Measurements from ENCODE around the gene MRGPRE.

The MRGPRE gene

DNA sequence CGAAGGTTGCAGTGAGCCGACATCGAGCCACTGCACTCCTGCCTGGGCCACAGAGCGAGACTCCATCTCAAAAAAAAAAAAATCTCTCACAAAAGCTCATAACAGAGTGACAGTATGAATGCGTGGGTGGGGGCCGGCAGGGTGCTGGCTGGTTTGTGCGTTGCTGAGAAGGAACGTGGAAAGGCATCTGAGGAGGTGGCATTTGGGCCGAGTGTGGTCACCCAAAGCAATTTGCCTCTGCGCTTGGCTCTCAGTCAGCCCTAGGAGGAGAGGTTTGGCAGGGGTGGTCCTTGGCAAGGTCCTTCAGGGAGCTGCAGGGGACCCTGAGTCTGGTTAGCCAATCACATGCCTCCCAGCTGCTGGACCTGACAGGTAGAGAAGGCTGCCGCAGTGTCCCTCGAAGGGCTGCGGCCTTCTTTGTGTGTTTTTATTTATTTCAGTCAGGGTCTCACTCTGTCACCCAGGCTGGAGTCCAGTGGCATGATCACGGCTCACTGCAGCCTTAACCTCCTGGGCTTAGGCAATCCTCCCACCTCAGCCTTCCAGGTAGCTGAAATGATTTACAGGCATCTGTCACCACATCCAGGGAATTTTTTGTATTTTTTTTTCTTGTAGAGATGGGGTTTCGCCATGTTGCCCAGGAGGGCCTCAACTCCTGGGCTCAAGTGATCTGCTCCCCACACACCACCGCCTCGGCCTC is 43.6 kb downstream of the MRGPRE start:
- Histone ChIP-seq H3F3A (ENCODE audit: insufficient read depth) (no peaks in the 10 kb centered on the region), H3K9ac (ENCODE audit: low read length) (no peak overlapping the region), H2AFZ (ENCODE audit: low read depth, low read length, severe bottlenecking) (no peak overlapping the region), H3K36me3 (ENCODE audit: low read length) (no peaks in the 10 kb centered on the region), H3K27me3 (ENCODE audit: low read length) (no peaks in the 10 kb centered on the region), H3K9me2 (replicated peaks; ENCODE audit: insufficient read depth, low read length) (no peaks in the 10 kb centered on the region), H3K9me3 (ENCODE audit: insufficient read depth, low read length) (no peaks in the 10 kb centered on the region), H4K20me1 (ENCODE audit: low read depth, low read length) (no peaks in the 10 kb centered on the region), H3K27ac (ENCODE audit: low read depth, low read length) (no peak overlapping the region), H3K4me3 (ENCODE audit: insufficient read depth, low read length, poor library complexity, severe bottlenecking) (no peak overlapping the region), H3K4me2 (ENCODE audit: low read depth, low read length, poor library complexity, severe bottlenecking) (no peak overlapping the region), H3K79me2 (ENCODE audit: insufficient read depth, low read length) (no peaks in the 10 kb centered on the region)
- no peak for TF ChIP-seq EZH2phosphoT487 (conservative IDR thresholded peaks at IDR 0.05; ENCODE audit: low read length)
- TF ChIP-seq, protein P1, sequence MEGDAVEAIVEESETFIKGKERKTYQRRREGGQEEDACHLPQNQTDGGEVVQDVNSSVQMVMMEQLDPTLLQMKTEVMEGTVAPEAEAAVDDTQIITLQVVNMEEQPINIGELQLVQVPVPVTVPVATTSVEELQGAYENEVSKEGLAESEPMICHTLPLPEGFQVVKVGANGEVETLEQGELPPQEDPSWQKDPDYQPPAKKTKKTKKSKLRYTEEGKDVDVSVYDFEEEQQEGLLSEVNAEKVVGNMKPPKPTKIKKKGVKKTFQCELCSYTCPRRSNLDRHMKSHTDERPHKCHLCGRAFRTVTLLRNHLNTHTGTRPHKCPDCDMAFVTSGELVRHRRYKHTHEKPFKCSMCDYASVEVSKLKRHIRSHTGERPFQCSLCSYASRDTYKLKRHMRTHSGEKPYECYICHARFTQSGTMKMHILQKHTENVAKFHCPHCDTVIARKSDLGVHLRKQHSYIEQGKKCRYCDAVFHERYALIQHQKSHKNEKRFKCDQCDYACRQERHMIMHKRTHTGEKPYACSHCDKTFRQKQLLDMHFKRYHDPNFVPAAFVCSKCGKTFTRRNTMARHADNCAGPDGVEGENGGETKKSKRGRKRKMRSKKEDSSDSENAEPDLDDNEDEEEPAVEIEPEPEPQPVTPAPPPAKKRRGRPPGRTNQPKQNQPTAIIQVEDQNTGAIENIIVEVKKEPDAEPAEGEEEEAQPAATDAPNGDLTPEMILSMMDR (IDR thresholded peaks at IDR 0.05; ENCODE audit: insufficient read depth, low read length, poor library complexity, severe bottlenecking), result no peak

DNA sequence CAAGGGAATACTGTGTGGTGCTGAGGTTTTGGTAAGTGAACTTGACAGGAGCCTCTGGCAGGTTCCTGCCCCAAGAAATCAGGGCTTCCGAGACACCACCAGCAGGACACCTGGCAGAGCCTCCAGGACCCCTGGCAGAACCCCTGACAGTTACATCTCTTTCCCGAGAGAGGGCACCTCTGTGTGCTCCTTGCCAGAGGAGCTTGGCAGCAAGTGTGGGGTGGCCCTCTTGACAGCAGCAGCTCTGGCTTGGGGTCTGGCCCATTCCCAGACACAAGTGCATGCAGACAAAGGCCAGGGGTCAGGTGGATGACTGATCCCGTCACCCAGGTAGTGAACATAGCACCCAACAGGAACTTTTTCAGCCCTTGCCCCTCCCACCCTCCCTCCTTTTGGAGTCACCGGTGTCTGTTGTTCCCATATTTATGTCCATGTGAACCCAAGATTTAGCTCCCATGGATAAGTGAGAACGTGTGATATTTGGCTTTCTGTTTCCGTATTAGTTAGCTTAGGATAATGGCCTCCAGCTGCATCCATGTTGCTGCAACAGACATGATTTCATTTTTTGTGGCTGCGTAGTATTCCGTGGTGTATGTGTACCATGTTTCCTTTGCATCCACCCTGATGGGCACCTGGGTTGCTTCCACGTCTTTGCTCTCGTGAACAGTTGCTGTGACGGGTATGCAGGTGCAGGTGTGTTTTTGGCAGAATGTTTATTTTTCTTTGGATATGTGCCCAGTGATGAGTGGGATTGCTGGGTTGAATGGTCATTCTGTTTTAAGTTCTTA is 45.9 kb downstream of the MRGPRE start:
- no peak overlapping the region for H2AFZ ChIP-seq (ENCODE audit: low read depth, low read length, severe bottlenecking)
- H3K4me3 ChIP-seq (ENCODE audit: insufficient read depth, low read length, poor library complexity, severe bottlenecking), result no peak overlapping the region
- TF ChIP-seq EZH2phosphoT487 (conservative IDR thresholded peaks at IDR 0.05; ENCODE audit: low read length), result no peak
- TF ChIP-seq, protein P1 (IDR thresholded peaks at IDR 0.05; ENCODE audit: insufficient read depth, low read length, poor library complexity, severe bottlenecking), result no peak
- no peaks in the 10 kb centered on the region for H3K9me2 ChIP-seq (replicated peaks; ENCODE audit: insufficient read depth, low read length)
- H3F3A ChIP-seq (ENCODE audit: insufficient read depth), result no peaks in the 10 kb centered on the region
- no peak overlapping the region for H3K4me2 ChIP-seq (ENCODE audit: low read depth, low read length, poor library complexity, severe bottlenecking)
- no peaks in the 10 kb centered on the region for H3K27me3 ChIP-seq (ENCODE audit: low read length)
- no peaks in the 10 kb centered on the region for H3K36me3 ChIP-seq (ENCODE audit: low read length)
- no peaks in the 10 kb centered on the region for H4K20me1 ChIP-seq (ENCODE audit: low read depth, low read length)
- no peaks in the 10 kb centered on the region for H3K79me2 ChIP-seq (ENCODE audit: insufficient read depth, low read length)
- H3K27ac ChIP-seq (ENCODE audit: low read depth, low read length), result no peak overlapping the region
- no peaks in the 10 kb centered on the region for H3K9me3 ChIP-seq (ENCODE audit: insufficient read depth, low read length)
- no peak overlapping the region for H3K9ac ChIP-seq (ENCODE audit: low read length)

DNA sequence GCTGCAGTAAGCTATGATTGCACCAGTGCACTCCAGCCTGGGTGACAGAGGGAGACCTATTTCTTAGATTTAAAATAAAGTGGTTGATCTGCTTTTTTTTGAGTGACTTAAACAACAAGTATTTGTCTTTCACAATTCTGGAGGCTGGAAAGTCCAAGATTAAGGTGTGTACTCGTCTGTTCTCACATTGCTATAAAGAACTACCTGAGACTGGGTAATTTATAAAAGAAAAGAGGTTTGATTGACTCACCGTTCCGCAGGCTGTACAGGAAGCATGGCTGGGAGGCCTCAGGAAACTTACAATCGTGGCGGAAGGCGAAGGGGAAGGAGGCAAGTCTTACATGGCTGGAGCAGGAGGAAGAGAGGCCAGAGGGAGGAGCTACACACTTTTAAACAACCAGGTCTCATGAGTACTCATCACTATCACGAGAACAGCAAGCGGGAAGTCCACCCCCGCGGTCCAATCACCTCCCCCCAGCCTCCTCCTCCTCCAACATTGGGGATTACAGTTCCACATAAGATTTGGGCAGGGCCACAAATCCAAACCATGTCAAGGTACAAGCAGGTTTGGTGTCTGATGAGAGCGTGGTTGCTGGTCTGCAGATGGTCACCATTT is 47.4 kb downstream of the MRGPRE start:
- Histone ChIP-seq H2AFZ (ENCODE audit: low read depth, low read length, severe bottlenecking) (no peak overlapping the region), H3K9ac (ENCODE audit: low read length) (no peak overlapping the region), H3K36me3 (ENCODE audit: low read length) (no peaks in the 10 kb centered on the region), H3K9me3 (ENCODE audit: insufficient read depth, low read length) (no peaks in the 10 kb centered on the region), H3F3A (ENCODE audit: insufficient read depth) (no peaks in the 10 kb centered on the region), H3K79me2 (ENCODE audit: insufficient read depth, low read length) (no peaks in the 10 kb centered on the region), H4K20me1 (ENCODE audit: low read depth, low read length) (no peaks in the 10 kb centered on the region), H3K27ac (ENCODE audit: low read depth, low read length) (no peak overlapping the region), H3K9me2 (replicated peaks; ENCODE audit: insufficient read depth, low read length) (no peaks in the 10 kb centered on the region), H3K27me3 (ENCODE audit: low read length) (no peaks in the 10 kb centered on the region), H3K4me2 (ENCODE audit: low read depth, low read length, poor library complexity, severe bottlenecking) (no peak overlapping the region), H3K4me3 (ENCODE audit: insufficient read depth, low read length, poor library complexity, severe bottlenecking) (no peak overlapping the region)
- TF ChIP-seq, protein P1 (IDR thresholded peaks at IDR 0.05; ENCODE audit: insufficient read depth, low read length, poor library complexity, severe bottlenecking), result no peak
- TF ChIP-seq EZH2phosphoT487 (conservative IDR thresholded peaks at IDR 0.05; ENCODE audit: low read length), result no peak

Data from SU-DHL-6 (cell line).